H9 (cell line): ENCODE measurements around the gene MAGI1. TPM values are rescaled to one million over a fixed set of nuclear protein-coding genes. Genes with fewer than 3 reads are reported as not detected.

Experiments
- DNase-seq: peaks from one replicate; pipeline ENCODE4 v3.0.0-alpha.2; 2017
- H2AFZ ChIP-seq: one replicate; pipeline ENCODE4 v1.6.1; 2013; ENCODE audit warnings: mild to moderate bottlenecking, low read length, control low read depth, moderate library complexity
- H2AK5ac ChIP-seq: 2 replicates; pipeline ENCODE4 v1.6.1; 2013; ENCODE audit warnings: low read length, control low read depth, mixed read lengths; ENCODE audit not compliant: insufficient read length
- H2BK120ac ChIP-seq: one replicate; pipeline ENCODE4 v1.6.1; 2013; ENCODE audit warnings: low read depth, mild to moderate bottlenecking, low read length, control low read depth, inconsistent platforms; ENCODE audit not compliant: poor library complexity, severe bottlenecking
- H2BK12ac ChIP-seq: 2 replicates; pipeline ENCODE4 v1.6.1; 2013; ENCODE audit warnings: low read length, control low read depth, mixed read lengths, low read depth; ENCODE audit not compliant: insufficient read length
- H2BK15ac ChIP-seq: 2 replicates; pipeline ENCODE4 v1.6.1; 2013; ENCODE audit warnings: low read depth, low read length, control low read depth
- H2BK20ac ChIP-seq: one replicate; pipeline ENCODE4 v1.6.1; 2013; ENCODE audit warnings: low read depth, mild to moderate bottlenecking, low read length, control low read depth, inconsistent platforms; ENCODE audit not compliant: poor library complexity, severe bottlenecking
- H2BK5ac ChIP-seq: 2 replicates; pipeline ENCODE4 v1.6.1; 2013; ENCODE audit warnings: low read length, control low read depth, mixed read lengths; ENCODE audit not compliant: insufficient read length
- H3K14ac ChIP-seq: 2 replicates; pipeline ENCODE4 v1.6.1; 2013; ENCODE audit warnings: low read length, control low read depth; ENCODE audit not compliant: insufficient read depth
- H3K18ac ChIP-seq: 2 replicates; pipeline ENCODE4 v1.6.1; 2013; ENCODE audit warnings: low read depth, mild to moderate bottlenecking, mixed read lengths, low read length, control low read depth; ENCODE audit not compliant: insufficient read length
- H3K23ac ChIP-seq: 2 replicates; pipeline ENCODE4 v1.6.1; 2013; ENCODE audit warnings: low read length, control low read depth, mixed read lengths, low read depth; ENCODE audit not compliant: insufficient read length
- H3K23me2 ChIP-seq: 2 replicates; pipeline ENCODE4 v1.6.1; 2013; ENCODE audit warnings: low read depth, mild to moderate bottlenecking, mixed read lengths, low read length, control low read depth; ENCODE audit not compliant: insufficient read length, poor library complexity, severe bottlenecking
- H3K27ac ChIP-seq: 2 replicates; pipeline ENCODE4 v1.5.1; 2013; ENCODE audit warnings: low read length, control low read depth, mixed read lengths, low read depth; ENCODE audit not compliant: insufficient read length
- H3K27me3 ChIP-seq: 2 replicates; pipeline ENCODE4 v1.6.1; 2013; ENCODE audit warnings: low read length, control low read depth, inconsistent platforms; ENCODE audit not compliant: insufficient read depth
- H3K4ac ChIP-seq: 2 replicates; pipeline ENCODE4 v1.6.1; 2013; ENCODE audit warnings: low read depth, mild to moderate bottlenecking, control low read depth, inconsistent platforms, low read length, moderate library complexity
- H3K4me1 ChIP-seq: 2 replicates; pipeline ENCODE4 v1.6.1; 2013; ENCODE audit warnings: low read length, control low read depth, inconsistent platforms; ENCODE audit not compliant: insufficient read depth
- H3K4me2 ChIP-seq: 2 replicates; pipeline ENCODE4 v1.6.1; 2013; ENCODE audit warnings: low read length, control low read depth, mixed read lengths; ENCODE audit not compliant: insufficient read length, insufficient read depth
- H3K56ac ChIP-seq: 2 replicates; pipeline ENCODE4 v1.6.1; 2013; ENCODE audit warnings: low read depth, mild to moderate bottlenecking, mixed read lengths, low read length, control low read depth; ENCODE audit not compliant: insufficient read length
- H3K79me1 ChIP-seq: 2 replicates; pipeline ENCODE4 v1.6.1; 2013; ENCODE audit warnings: low read depth, mild to moderate bottlenecking, moderate library complexity, low read length, control low read depth, inconsistent platforms; ENCODE audit not compliant: insufficient read depth, poor library complexity, severe bottlenecking
- H3K79me2 ChIP-seq: 2 replicates; pipeline ENCODE4 v1.6.1; 2013; ENCODE audit warnings: low read length, control low read depth, inconsistent platforms; ENCODE audit not compliant: insufficient read depth
- H3K9ac ChIP-seq: 2 replicates; pipeline ENCODE4 v1.6.1; 2013; ENCODE audit warnings: low read length, control low read depth, mixed read lengths; ENCODE audit not compliant: insufficient read length; ENCODE audit errors: extremely low read depth
- H3K9me3 ChIP-seq: one replicate; pipeline ENCODE4 v1.6.1; 2013; ENCODE audit warnings: low read depth, low read length, inconsistent platforms; ENCODE audit not compliant: control insufficient read depth
- H3T11ph ChIP-seq: one replicate; pipeline ENCODE4 v1.6.1; 2013; ENCODE audit warnings: mild to moderate bottlenecking, low read length, control low read depth, inconsistent platforms
- H4K20me1 ChIP-seq: one replicate; pipeline ENCODE4 v1.6.1; 2013; ENCODE audit not compliant: control insufficient read depth, insufficient read length, insufficient read depth
- H4K5ac ChIP-seq: 2 replicates; pipeline ENCODE4 v1.6.1; 2013; ENCODE audit warnings: low read depth, mild to moderate bottlenecking, mixed read lengths, low read length, control low read depth; ENCODE audit not compliant: insufficient read length
- H4K8ac ChIP-seq: replicated peaks from 2 replicates; pipeline ENCODE4 v1.6.1; 2013; ENCODE audit warnings: low read length, control low read depth, mixed read lengths, low read depth; ENCODE audit not compliant: insufficient read length
- H4K91ac ChIP-seq: 2 replicates; pipeline ENCODE4 v1.6.1; 2013; ENCODE audit warnings: low read depth, mild to moderate bottlenecking, moderate library complexity, mixed read lengths, low read length, control low read depth; ENCODE audit not compliant: insufficient read length
- H3K27ac Mint-ChIP-seq, 3 experiments: 2 replicates in 2 of 3; 3 replicates in 1 of 3; pipeline ENCODE4 v1.8.0; 2020 to 2021; ENCODE audit warnings: mixed read lengths in 3 of 3, mild to moderate bottlenecking in 1 of 3, moderate library complexity in 1 of 3
- H3K27me3 Mint-ChIP-seq: 2 replicates; pipeline ENCODE4 v1.8.0; 2021; ENCODE audit warnings: low read depth, mild to moderate bottlenecking, moderate library complexity, mixed read lengths
- H3K36me3 Mint-ChIP-seq, 3 experiments: 2 replicates in 2 of 3; 3 replicates in 1 of 3; pipeline ENCODE4 v1.8.0; 2020 to 2021; ENCODE audit warnings: low read depth in 3 of 3, mixed read lengths in 3 of 3; ENCODE audit not compliant: insufficient read depth in 1 of 3
- H3K4me1 Mint-ChIP-seq, 2 experiments: 2 replicates each; pipeline ENCODE4 v1.8.0; 2020; ENCODE audit warnings: mixed read lengths in 2 of 2
- H3K4me3 Mint-ChIP-seq, 2 experiments: 2 replicates in 1 of 2; 3 replicates in 1 of 2; pipeline ENCODE4 v1.8.0; 2020 to 2021; ENCODE audit warnings: mild to moderate bottlenecking in 2 of 2, mixed read lengths in 2 of 2, moderate library complexity in 1 of 2
- H3K9me3 Mint-ChIP-seq, 2 experiments: 2 replicates in 1 of 2; 3 replicates in 1 of 2; pipeline ENCODE4 v1.8.0; 2020; ENCODE audit warnings: mild to moderate bottlenecking in 2 of 2, mixed read lengths in 2 of 2, moderate library complexity in 1 of 2
- WGBS: extraction: QIAGEN DNeasy Blood & Tissue Kit; methylation state at CpG from one replicate; pipeline ENCODE4 v1.1.7; 2013; ENCODE audit warnings: missing lambda C conversion rate, low lambda C conversion rate, mixed read lengths; ENCODE audit not compliant: insufficient read length; ENCODE audit errors: extremely low coverage; 5-methylcytosine and 5-hydroxymethylcytosine counted together
- total RNA-seq: library from RNA; stranded (reverse); gene quantifications from 2 replicates; pipeline ENCODE4 v1.2.1, GENCODE V29; 2021
- TF ChIP-seq, protein P1 (sequence below): fragments of 200-600 bp; sonication (generic); conservative IDR thresholded peaks from 3 replicates; pipeline ENCODE4 v1.8.0; 2021; ENCODE audit warnings: antibody characterized with exemption, mild to moderate bottlenecking

The MAGI1 gene
- total RNA-seq, 1 experiment from 2014 or later: 65.7 TPM

DNA sequence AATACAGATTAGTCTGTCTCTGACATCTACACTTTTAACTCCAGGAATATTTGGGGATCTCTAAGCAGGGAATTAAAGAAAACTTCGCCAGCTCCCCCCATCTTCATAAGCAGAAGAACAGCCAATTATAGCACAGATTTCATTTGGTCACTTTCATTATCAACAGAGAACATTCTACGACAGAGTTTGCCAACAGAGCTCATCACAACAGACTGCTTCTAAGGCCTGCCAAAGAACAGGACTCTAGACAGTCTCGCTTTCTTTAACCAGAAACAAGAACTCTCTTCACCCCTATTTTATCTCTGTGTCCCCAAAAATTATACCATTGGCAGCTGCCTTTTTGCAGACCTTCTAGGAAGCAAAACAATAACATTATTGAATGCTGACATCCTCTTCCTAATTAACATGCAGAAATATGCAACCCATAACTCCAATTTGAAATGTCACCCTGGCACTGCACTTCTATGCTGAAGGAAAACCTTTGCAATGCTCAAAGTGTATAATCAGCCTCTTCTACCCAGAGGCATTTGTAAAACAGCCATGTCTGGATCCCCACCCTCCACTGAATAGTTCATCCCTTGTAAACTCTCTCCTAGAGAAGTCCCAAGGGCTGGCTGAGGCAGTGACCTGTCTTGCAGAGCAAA lies 552.8 kb downstream of the MAGI1 start:
- peaks cover 3% of the 10 kb centered on the region for H3K79me1 ChIP-seq
- H3K27me3 ChIP-seq: no peaks in the 10 kb centered on the region
- H4K8ac ChIP-seq: no peak overlapping the region
- H3K4me3 Mint-ChIP-seq: no peak overlapping the region; a peak in 1 of 5 replicates
- H3K79me2 ChIP-seq: no peaks in the 10 kb centered on the region
- H3K4me2 ChIP-seq: no peak overlapping the region
- no peak overlapping the region for H3T11ph ChIP-seq
- peaks cover 58 to 65% of the 10 kb centered on the region in 2 experiments for H3K4me1 Mint-ChIP-seq
- H4K5ac ChIP-seq: no peak overlapping the region
- H3K9me3 Mint-ChIP-seq: no peaks in the 10 kb centered on the region
- no CpG with 5 or more reads among the region's 3 CpGs for WGBS
- no peak overlapping the region for H3K23ac ChIP-seq
- H3K14ac ChIP-seq: no peak overlapping the region
- no peak overlapping the region for H2BK12ac ChIP-seq
- no peak overlapping the region for H2BK15ac ChIP-seq
- H3K23me2 ChIP-seq: no peaks in the 10 kb centered on the region
- no peak overlapping the region for H3K4ac ChIP-seq
- no peak overlapping the region for H2BK5ac ChIP-seq
- peak overlapping the region in 2 of 3 experiments; percentile 16 to 85; a peak in 3 of 7 replicates for H3K27ac Mint-ChIP-seq
- H2AK5ac ChIP-seq: no peak overlapping the region
- no peak overlapping the region for H2BK120ac ChIP-seq
- peaks cover 2 to 6% (median 6%) of the 10 kb centered on the region in 3 experiments; a peak in 3 of 7 replicates for H3K36me3 Mint-ChIP-seq
- no peak overlapping the region for H3K56ac ChIP-seq
- peaks cover 16% of the 10 kb centered on the region; the same call in 1 of the 2 replicates for H3K4me1 ChIP-seq
- H4K20me1 ChIP-seq: no peaks in the 10 kb centered on the region
- TF ChIP-seq, protein P1, sequence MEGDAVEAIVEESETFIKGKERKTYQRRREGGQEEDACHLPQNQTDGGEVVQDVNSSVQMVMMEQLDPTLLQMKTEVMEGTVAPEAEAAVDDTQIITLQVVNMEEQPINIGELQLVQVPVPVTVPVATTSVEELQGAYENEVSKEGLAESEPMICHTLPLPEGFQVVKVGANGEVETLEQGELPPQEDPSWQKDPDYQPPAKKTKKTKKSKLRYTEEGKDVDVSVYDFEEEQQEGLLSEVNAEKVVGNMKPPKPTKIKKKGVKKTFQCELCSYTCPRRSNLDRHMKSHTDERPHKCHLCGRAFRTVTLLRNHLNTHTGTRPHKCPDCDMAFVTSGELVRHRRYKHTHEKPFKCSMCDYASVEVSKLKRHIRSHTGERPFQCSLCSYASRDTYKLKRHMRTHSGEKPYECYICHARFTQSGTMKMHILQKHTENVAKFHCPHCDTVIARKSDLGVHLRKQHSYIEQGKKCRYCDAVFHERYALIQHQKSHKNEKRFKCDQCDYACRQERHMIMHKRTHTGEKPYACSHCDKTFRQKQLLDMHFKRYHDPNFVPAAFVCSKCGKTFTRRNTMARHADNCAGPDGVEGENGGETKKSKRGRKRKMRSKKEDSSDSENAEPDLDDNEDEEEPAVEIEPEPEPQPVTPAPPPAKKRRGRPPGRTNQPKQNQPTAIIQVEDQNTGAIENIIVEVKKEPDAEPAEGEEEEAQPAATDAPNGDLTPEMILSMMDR: no peak
- no peak overlapping the region for H2AFZ ChIP-seq
- H2BK20ac ChIP-seq: no peak overlapping the region
- H4K91ac ChIP-seq: no peak overlapping the region
- no peak overlapping the region for H3K9ac ChIP-seq
- H3K27ac ChIP-seq: no peak overlapping the region
- H3K27me3 Mint-ChIP-seq: no peaks in the 10 kb centered on the region
- no peaks in the 10 kb centered on the region for H3K9me3 ChIP-seq
- DNase-seq: no peak
- no peak overlapping the region for H3K18ac ChIP-seq
